KG1 (cell line): ENCODE measurements around the gene CEBPB.
"Not testable (repeated sequence)": the region's sequence is repeated elsewhere in the genome, so short reads cannot be mapped to it uniquely, and the experiment has no call there.

Experiments
- DNase-seq: peaks from one replicate; lab custom pipeline; 2025; lab: John Stamatoyannopoulos, UW

The CEBPB gene

DNA sequence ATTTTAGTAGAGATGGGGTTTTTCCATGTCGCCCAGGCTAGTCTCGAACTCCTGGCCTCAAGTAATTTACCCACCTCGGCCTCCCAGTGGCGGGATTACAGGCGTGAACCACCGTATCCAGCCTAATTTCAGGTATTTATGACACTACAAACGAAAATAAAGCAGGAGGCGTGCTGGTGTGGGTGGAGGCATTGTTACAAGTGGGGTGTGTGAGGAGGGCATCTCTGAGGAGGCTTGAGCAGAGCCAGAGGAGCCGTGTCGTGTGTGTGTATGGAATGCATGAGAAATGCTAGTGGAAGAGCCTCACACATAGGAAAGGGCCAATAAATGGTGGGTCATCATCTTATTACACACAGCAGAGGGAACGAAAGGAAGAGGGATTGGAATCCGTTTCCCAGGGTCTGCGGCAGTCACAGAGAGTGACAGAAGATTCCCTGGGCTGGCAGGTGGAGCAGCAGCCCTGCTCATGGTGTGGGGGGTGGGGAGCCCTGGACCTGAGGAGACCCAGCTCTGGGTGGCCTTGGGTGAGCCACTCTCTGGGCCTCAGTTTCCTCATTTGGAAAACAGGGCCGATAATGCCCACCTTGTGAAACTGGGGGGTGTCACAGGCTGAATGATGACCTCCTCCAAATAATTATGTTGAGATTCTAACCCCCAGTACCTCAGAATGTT, 19.9 kb upstream of the CEBPB start:
- DNase-seq: no peak

DNA sequence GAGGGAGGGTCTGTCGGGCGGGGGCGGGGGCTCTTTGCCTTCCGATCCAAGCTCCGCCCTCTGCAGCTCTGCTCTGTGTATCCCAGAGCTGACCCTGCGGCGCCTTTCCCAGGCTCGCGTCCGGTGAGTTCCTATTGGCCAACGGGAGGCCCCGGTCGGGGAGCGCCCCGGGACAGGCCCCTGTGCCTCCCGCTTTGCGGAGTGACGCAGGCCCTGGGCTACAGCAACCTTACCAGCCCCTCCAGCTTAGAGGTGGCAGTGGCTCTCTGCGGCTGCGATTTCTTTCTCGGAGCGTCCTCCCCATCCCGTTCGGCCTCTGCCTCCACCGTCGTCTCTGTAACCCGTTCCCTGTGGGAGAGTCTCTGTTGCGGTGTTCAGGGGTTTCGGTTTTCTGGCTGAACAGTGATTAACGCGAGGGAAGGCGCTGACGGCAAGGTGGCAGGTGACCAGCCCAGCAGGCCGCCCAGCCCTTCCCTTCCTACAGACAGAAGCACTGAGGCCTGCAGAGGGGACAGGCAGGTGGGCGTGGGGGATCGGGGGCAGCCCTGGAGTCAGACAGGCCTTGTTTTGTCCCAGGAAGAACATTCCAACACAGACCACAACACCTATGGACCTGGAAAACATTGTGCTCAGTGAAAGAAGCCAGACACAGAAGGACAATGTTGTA, 18.1 kb upstream of the CEBPB start:
- DNase-seq: no peak

DNA sequence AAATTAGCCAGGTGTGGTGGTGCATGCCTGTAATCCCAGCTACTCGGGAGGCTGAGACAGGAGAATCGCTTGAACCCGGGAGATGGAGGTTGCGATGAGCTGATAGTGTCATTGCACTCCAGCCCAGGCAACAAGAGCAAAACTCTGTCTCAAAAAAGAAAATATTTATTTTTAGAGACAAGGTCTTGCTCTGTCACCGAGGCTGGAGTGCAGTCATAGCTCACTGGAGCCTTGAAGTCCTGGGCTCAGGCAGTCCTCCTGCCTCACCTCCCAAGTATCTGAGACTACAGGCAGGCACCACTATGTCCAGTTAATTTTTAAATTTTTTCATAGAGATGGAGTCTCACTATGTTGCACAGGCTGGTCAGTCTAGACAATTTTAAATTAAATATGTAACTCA, 16.2 kb upstream of the CEBPB start:
- no peak for DNase-seq

- no peak for DNase-seq
Measured at GRCh38 chr20:50175938-50176933, 14.4 kb upstream of the CEBPB start.

DNA sequence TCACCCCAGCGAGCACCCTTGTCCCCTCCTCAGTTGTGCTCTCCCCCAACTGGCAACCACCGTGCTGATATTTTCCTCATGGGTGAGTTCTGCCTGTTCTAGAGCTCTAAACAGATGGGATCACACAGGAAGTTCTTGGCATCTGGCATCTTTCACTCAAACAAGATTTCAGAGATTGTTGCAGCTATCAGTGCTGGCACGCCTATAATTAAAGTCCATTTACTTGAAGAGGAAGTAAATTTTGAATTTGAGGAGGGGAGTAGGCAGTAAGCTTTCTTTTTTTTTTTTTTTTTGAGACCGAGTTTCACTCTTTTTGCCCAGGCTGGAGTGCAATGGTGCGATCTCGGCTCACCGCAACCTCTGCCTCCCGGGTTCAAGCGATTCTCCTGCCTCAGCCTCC, 12.0 kb upstream of the CEBPB start:
- not testable (repeated sequence) for DNase-seq

DNA sequence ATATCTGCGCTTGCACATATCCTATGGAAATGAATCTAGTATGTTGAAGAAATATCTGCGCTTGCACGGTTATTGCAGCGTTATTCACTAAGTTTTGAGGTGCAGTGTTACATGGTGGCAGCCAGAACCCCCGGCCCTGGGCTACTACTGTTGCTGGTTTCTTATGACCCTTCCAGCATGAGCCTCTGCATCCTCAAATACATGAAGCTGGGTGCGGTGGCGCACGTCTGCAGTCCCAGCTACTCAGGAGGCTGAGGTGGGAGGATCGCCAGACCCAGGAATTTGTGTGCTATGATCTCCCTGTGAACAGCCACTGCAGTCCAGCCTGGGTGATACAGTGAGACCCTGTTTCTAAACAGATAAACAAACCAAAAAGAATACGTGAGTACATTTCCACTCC, 9.3 kb upstream of the CEBPB start:
- DNase-seq: no peak

- no peak for DNase-seq
Measured at GRCh38 chr20:50182346-50182745, 8.3 kb upstream of the CEBPB start.

- DNase-seq: no peak
Measured at GRCh38 chr20:50185426-50185825, 5.2 kb upstream of the CEBPB start.

DNA sequence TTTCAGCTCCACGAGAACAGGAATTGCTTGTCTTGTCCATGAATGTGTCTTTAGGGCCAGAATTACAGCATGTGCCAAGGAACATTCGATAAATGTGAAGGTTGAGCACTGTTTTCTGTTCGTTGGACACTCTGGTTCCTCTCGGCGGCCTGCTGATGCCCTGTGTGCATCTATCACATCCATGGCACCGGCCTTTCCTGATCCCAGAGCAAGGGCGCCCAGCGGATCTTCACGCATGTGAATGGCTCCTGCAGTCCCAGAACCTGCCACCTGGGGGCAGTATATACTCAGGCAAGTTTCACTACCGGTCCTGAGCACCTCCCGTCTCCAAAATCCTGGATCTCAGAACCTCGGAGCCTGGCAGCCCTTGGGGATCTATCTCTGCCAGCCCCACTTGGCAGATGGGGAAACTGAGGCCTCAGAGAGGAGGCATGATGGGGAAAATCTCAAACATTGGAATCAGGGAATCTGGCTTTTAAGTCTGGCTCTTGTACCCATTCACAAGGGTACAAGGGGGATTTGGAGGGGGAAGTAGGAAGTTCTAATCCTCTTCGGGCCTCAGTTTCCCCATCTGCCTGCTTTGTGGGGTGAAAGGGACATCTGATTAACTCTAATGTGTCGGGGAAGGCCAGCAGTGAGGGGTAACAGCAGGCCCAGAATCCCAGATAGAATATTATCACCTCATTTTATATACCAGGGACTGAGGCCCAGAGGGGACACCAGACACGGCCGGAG, 4.3 kb upstream of the CEBPB start:
- peak; percentile 58 for DNase-seq

DNA sequence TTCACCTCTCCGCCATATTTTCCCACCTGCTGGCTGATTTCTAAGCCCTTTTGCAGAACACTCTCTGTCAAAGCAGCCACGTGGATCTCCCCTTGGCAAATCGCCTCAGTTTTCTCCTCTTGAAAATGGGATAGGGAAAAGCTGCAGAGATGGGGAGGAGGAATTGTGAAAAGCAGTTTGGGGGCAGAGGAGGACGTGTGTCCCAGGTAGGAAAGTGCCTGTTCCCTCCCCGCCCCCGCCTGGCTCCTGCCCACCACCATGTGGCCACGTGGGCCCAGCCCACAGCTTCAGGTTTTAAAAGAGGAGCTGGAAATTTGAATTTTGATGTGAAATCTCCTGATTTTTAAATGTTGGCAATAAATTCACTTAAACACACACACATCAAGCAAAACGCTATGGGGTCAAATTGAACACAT, 3.6 kb upstream of the CEBPB start:
- DNase-seq: no peak

DNA sequence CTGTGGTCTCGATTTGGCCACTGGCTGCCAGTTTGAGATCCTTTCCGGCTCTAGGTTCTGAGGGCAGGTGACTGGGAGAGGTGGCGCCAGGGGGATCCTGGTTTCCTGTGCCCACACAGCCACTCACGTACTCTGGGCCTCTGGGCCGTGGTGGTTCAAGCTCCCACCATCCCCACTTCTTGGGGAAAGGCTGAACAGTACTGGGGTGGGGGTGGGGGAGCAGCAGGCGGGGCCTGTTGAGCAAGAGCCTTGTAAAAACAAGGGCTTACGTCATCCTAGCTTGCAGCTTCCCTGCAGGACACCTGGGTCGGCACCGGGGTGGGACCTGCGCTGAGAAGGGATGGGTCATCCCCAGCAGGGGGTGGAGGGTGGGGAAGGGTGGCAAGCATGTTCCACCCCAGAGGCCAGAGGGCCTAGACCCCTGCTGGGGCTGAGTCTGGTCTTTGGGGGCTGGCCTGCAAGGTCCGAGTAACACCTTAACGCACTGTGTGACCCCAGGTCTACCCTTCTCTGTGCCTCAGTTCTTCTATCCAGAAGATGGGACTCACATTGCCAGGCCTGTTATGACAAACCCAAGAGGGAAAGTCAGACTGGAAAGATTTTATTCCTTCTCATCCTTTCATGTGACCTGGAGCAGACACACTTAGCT, 3.1 kb upstream of the CEBPB start:
- DNase-seq: no peak

- DNase-seq: no peak
Measured at GRCh38 chr20:50188287-50188688, 2.3 kb upstream of the CEBPB start.

DNA sequence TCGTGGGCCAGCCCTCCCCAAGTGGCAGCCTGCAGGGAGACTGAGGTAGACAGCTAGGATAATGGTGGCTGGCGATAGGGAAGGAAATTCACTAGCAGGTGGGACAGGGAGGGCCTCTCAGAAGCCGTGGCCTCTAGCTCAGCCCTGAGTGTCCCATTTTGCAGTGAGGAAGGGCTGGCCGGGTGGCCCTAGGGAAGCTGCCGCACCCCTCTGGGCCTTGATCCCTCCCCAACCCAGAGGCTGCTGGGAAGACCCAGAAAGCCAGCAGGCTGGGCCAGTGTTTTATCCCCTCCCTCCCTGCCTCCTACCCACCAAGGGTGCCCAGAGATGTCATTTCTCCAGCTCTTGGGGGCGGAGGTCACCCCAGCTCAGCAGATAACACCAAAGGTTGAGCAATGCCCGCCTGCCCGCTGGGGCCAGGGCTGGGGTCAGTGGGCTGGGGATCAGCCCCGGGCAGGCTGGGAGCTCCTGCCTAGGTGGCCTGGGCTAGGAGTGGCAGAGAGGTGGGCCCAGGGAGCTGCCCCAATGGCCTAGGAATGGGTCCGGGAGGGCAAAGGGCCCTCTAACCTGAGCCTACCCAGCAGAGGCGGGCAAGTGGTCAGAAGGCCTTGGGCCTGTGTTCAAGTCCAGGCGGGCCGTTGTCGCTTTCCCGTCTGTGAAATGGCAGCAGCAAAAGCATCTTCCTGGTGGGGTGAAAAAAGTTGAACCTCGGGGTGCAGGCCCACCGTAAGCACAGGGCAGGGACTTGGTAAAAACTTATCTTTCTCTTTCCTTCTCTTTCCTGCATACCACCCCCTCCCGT, 1.6 kb upstream of the CEBPB start:
- DNase-seq: no peak

DNA sequence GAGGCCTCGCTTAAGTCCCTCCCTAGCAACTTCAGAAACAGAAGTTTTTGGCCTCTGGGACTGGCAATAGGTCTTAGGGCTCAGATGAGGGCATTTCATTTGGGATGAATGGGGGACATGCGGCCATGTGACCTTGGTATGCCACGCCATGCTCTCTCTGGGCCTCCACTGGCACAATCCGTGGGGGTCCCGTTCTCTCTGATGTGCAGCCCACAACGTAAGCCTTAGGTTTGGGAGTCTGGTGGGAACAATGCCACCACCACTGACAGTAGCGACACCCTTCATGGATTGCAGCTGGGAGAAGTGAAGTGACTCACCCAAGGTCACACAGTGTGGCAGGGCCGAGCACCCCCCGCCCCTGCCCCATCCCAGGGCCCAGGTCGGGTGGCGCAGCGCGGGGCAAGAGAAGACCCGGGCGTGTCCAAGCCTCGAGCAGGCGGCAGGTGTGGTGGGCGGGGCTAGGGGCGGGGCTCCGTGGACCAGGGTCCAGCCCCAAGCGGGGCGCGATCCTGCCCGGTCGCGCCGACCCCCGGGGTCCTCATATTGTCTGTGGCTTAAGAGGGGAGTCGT, 864 bp upstream of the CEBPB start:
- no peak for DNase-seq

- peak; percentile 33 for DNase-seq
Measured at GRCh38 chr20:50191065-50191543, 474 bp downstream of the CEBPB start.

DNA sequence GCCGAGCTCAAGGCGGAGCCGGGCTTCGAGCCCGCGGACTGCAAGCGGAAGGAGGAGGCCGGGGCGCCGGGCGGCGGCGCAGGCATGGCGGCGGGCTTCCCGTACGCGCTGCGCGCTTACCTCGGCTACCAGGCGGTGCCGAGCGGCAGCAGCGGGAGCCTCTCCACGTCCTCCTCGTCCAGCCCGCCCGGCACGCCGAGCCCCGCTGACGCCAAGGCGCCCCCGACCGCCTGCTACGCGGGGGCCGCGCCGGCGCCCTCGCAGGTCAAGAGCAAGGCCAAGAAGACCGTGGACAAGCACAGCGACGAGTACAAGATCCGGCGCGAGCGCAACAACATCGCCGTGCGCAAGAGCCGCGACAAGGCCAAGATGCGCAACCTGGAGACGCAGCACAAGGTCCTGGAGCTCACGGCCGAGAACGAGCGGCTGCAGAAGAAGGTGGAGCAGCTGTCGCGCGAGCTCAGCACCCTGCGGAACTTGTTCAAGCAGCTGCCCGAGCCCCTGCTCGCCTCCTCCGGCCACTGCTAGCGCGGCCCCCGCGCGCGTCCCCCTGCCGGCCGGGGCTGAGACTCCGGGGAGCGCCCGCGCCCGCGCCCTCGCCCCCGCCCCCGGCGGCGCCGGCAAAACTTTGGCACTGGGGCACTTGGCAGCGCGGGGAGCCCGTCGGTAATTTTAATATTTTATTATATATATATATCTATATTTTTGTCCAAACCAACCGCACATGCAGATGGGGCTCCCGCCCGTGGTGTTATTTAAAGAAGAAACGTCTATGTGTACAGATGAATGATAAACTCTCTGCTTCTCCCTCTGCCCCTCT, 1.1 kb downstream of the CEBPB start:
- DNase-seq: peak; percentile 62

- no peak for DNase-seq
Measured at GRCh38 chr20:50192364-50193198, 2.0 kb downstream of the CEBPB start.

GRCh38 chr20:50193199-50193835, 2.7 kb downstream of the CEBPB start:
- DNase-seq: no peak
